GM18909 (cell line): Measurements from ENCODE around the gene PTPN1.
"Not testable (repeated sequence)": the region's sequence is repeated elsewhere in the genome, so short reads cannot be mapped to it uniquely, and the experiment has no call there.

Experiments used
- ATAC-seq: cut with Tn5 transposase; IDR thresholded peaks from one replicate; pipeline ENCODE4 v1.9.1; 2021; ENCODE audit warnings: mild to moderate bottlenecking; ENCODE audit not compliant: unreplicated experiment, poor library complexity

Gene PTPN1

DNA sequence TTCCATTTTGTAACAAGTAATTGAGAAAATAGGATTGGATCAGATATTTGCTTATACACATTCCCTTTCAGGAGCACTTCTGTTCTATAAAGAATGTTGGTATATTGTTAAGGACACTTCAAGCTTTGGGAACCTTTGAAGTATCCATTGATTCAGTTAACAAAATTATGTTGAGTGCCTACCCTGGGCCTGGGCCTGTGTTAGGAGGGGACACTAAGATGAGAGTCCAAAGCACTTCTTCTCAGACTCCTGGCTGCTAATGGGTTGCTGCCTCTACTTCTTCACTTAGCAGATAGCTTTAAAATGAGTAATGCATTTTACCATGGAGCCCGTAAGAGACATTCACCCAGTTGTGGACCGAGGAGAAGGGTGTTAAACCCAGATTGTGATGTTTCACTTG lies 40.3 kb downstream of the PTPN1 start:
- ATAC-seq, result no peak

GRCh38 chr20:50551288-50551687 lies 41.1 kb downstream of the PTPN1 start:
- no peak for ATAC-seq

DNA sequence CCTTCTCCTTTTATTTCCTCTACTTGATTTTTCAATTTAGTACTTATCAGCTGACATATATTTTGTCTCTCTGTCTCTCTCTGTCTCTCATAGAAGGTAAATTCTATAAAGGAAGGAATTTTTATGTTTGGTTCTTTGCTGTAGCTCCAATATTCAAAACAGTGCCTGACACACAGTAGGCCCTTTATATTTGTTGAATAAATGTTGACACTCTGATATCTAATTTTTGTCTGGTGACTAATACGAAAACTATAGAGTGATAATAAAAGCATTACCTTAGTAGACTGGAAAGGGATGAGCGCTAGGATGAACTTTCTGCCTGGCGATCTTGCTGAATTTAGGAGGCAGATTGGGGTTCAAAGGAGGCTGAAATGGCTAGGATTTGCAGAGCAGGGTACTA lies 42.8 kb downstream of the PTPN1 start:
- ATAC-seq, result no peak

- ATAC-seq, result no peak
Measured at GRCh38 chr20:50554694-50555579, 44.8 kb downstream of the PTPN1 start.

DNA sequence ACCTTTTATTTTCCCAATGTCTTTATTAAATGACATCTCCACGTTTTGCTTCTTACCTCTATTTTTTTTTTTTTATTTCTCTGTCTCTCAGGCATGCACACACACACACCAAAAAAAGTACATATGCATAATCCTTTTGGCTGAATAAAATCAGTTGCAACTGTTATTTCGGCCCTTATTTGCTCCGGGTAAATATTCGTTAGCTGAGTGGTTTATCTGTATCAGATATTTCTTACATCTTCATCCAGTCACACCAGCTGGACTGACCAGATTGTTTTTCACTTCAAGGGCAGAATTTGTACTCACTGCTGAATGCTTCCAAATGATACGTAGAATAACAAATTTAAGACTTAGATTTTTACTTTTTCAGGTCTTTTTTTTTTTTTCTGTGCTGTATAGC lies 45.5 kb downstream of the PTPN1 start:
- no peak for ATAC-seq

DNA sequence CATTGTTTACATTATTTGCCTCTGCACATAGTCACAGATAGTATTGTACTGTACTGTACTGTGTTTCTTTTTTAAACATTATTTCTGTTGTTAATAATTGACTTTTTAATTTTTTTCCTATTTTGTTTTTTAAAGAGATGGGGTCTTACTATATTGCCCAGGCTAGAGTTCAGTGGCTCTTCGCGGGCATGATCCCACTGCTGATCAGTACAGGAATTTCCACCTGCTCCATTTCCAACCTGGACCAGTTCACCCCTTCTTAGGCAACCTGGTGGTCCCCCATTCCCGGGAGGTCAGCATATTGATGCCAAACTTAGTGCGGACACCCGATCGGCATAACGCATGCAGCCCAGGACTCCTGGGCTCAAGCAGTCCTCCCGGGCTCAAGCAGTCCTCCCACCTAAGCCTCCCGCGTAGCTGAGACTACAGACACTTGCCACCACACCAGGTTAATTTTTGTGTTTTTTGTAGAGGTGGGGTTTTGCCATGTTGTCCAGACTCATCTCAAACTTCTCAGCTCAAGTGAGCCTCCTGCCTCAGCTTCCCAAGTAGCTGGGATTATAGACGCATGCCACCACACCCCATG lies 47.5 kb downstream of the PTPN1 start:
- no peak for ATAC-seq

DNA sequence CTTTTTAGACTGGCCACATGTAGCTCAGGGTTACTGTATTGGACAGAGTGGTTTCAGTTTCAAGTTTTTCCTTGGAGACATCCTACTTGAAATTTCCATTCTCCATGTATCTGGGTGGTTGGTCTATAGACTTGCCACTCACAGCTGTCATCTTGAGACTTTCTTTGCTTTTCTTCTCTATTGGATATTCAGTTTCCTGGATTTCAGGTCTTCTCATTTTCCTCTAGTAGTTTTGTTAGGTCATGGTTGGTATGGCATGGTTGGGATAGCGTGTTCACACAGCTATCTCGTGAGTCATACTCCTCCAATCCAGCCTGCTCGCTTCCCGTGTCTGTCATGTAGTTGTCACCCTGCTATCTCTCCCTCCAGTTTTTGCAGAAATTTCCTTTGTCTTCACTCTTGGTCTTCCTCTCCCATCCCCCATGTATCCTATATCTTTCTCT lies 48.3 kb downstream of the PTPN1 start:
- no peak for ATAC-seq

GRCh38 chr20:50559149-50559548 lies 49.0 kb downstream of the PTPN1 start:
- ATAC-seq, result no peak

- ATAC-seq, result no peak
Measured at GRCh38 chr20:50559856-50560638, 49.9 kb downstream of the PTPN1 start.

- ATAC-seq, result no peak
Measured at GRCh38 chr20:50560867-50561266, 50.7 kb downstream of the PTPN1 start.

DNA sequence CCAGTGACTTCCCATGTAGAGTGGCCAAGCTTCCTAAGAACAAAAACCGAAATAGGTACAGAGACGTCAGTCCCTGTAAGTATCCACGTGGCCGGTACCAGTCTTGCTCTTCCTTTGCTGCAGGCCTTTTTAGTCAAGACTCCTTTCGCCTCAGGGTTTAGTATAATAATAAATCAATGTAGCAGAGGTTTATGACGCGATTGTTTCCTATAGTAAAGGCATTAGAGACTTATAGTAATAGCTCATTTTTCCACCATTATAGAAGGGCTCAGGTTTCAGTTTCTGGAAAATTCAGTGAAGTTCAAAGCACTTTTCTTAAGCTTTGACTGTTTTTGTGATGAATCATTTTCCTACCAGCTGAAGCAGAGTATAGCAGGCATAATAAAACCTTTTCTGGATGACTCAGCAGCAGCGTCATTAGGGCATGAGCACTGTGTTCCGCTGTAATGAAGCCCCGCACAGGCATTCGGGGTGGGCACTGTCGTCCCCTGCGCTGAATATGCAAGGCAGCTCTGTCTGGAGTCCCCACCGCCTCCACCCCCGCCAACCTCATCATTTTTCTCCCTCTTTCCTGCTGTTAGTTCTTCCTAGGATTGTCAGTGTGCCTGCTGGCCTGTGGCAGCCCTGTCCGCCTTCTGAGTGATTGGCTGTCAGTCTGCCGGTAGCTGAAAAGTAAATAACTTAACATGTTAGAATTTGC lies 51.3 kb downstream of the PTPN1 start:
- ATAC-seq, result no peak

- no peak for ATAC-seq
Measured at GRCh38 chr20:50562262-50562701, 52.1 kb downstream of the PTPN1 start.

DNA sequence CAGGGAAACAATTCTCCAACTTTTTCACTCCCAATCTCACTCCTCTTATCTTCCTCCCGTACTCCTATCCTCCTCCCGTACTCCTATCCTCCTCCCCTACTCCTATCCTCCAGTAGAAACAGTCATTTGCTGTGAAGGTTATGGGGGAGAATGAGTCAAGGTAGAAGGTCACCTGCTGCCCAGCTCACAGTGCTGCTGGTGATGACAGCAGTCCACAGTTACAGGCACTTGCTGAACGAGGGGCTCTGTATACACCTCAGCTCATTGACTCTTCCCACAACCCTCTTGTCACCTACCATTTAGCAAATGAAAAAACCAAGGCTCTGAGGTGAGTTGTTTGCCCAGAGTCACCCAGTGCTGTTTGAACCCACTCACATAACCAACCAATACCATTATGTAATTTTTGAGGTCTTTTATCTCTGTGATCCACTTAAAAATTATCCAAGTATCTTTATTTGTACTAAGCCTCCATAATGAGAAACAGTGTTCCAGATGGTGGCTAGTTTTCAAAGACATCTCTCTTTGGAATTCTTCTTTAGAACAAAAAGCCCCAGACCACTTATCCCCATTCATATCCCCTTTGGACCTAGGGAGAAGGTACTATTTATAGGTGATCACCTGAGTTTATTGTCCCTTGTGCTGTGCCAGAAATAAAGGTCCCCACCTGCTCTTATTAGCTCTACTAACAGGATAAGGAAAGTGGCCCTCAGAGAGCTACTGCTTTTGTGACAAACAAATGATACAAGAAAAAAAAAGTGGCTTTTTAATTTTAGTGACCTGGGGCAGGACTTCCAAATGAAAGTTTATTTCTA lies 53.2 kb downstream of the PTPN1 start:
- ATAC-seq, result no peak

DNA sequence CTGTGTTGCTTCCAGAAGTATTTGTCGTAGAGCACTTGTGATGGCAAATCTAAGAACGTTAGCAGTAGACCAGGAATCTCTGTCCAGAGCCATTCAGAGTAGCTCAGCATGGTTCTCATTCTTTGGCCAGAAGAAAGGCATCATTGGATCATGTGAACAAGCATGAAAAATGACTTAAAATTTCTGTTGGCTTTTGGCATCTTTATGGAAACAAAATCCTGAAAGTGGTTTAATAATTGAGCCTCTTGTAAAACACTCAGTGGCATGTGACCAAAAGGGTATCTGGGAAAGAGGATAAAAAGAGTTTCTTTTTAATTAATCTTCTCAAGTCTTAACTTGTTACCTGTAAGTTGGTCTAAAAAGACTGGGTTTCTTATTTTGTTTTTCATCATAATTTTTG lies 55.2 kb downstream of the PTPN1 start:
- no peak for ATAC-seq

- no peak for ATAC-seq
Measured at GRCh38 chr20:50565871-50566270, 55.7 kb downstream of the PTPN1 start.

- no peak for ATAC-seq
Measured at GRCh38 chr20:50567860-50568548, 57.8 kb downstream of the PTPN1 start.

- no peak for ATAC-seq
Measured at GRCh38 chr20:50568549-50568942, 58.4 kb downstream of the PTPN1 start.

DNA sequence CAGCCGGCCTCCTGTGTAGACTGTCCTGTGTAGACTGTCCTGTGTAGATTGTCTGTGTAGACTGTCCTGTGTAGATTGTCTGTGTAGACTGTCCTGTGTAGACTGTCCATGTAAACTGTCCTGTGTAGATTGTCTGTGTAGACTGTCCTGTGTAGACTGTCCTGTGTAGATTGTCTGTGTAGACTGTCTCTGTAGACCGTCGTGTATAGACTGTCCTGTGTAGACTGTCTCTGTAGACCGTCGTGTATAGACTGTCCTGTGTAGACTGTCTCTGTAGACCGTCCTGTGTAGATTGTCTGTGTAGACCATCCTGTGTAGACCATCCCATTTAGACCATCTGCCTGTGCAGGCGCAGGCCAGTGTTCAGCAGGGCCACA lies 59.3 kb downstream of the PTPN1 start:
- not testable (repeated sequence) for ATAC-seq
